Measurements from ENCODE around the gene GDPD4. TPM values are rescaled to one million over a fixed set of nuclear protein-coding genes. Genes with fewer than 3 reads are reported as not detected.

The GDPD4 gene
- total and polyA plus RNA-seq, 9 of the 15 experiments (the other 6 are each of a cell fraction or from before 2014, with no cell fraction given): 0.40 TPM; not detected in 8

DNA sequence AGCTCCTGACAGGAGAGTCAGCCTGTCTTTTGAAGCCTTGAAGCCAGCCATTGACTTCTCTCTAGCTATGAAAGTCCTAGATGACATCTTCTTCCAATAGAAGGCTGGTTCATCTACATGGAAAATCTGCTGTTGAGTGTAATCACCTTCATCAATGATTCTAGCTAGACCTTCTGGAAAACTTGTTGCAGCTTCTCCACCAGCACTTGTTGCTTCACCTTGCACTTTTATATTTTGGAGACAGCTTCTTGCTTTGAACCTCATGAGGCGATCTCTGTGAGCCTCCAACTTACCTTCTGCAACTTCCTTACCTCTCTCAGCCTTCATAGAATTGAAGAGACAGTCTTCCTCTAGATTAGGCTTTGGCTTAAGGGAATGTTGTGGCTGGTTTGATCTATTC is 115.2 kb downstream of the GDPD4 start:
- WGBS (ENCODE audit: insufficient coverage, low coverage, missing lambda C conversion rate): 0% methylated on average over 1 of the region's 1 CpG
- BruUV-seq (replicated peaks): no TSS peak
- FAIRE-seq: no peak
- Histone ChIP-seq H3K4me3 (no peak overlapping the region), H3K27ac (ENCODE audit: extremely low read depth, low read depth, low read length) (no peak overlapping the region), H3K9me3 (replicated peaks; ENCODE audit: control insufficient read depth, insufficient read depth, low read depth, low read length) (no peaks in the 10 kb centered on the region), H3K27me3 (ENCODE audit: control insufficient read depth in 2 of 2, insufficient read depth in 2 of 2, low read length in 2 of 2) (peaks cover 19 to 65% of the 10 kb centered on the region in 2 experiments; a peak in 4 of 5 replicates), H3K9ac (ENCODE audit: insufficient read depth in 1 of 2, low read depth in 2 of 2, low read length in 2 of 2) (no peak overlapping the region), H3K9me1 (ENCODE audit: control insufficient read depth, insufficient read depth, low read length) (no peaks in the 10 kb centered on the region), H4K20me1 (replicated peaks; ENCODE audit: control insufficient read depth, insufficient read depth, low read length) (no peaks in the 10 kb centered on the region), H3K79me2 (ENCODE audit: control insufficient read depth, insufficient read depth, low read length) (no peaks in the 10 kb centered on the region), H2AFZ (ENCODE audit: low read depth, low read length) (no peak overlapping the region), H3K4me1 (replicated peaks in 1 of 2; ENCODE audit: control insufficient read depth in 2 of 2, insufficient read depth in 2 of 2, low read length in 2 of 2) (peaks cover 2 to 18% of the 10 kb centered on the region in 2 experiments; a peak in 3 of 5 replicates), H3K4me2 (ENCODE audit: insufficient read depth, low read length) (no peak overlapping the region), H3K36me3 (ENCODE audit: control insufficient read depth, insufficient read depth, low read length) (no peaks in the 10 kb centered on the region)
- POLR2A ChIA-PET: interaction anchor here (1.2 kb wide), 1 partner anchor 12 kb away, joined by 4 read pairs; no protein-coding TSS in a partner anchor
- in situ Hi-C loops (cut with MboI): loop anchor here (10.0 kb wide), 1 partner anchor 142 kb away; no protein-coding TSS in a partner anchor
- CTCF ChIA-PET (ENCODE audit: low intra/inter-chr PET ratio): interaction anchor here (1.0 kb wide), 1 partner anchor 59 kb away, joined by 3 read pairs; the partner anchor contains the start of gene MYO7A
- DNase-seq (ENCODE audit: extremely low read depth in 1 of 4, low spot score in 3 of 4): no peak
- ATAC-seq: no peak
- TF ChIP-seq ERF (CRISPR knock-in tag; IDR thresholded peaks at IDR 0.05) (no peak), RBBP5 (IDR thresholded peaks at IDR 0.05; ENCODE audit: borderline replicate concordance, insufficient read depth, low read length, poor library complexity, severe bottlenecking) (no peak), SAFB2 (IDR thresholded peaks at IDR 0.05; ENCODE audit: borderline replicate concordance, low read depth, low read length, severe bottlenecking) (no peak), CXXC5 (CRISPR knock-in tag; IDR thresholded peaks at IDR 0.05) (no peak), CHD1 (IDR thresholded peaks at IDR 0.05; ENCODE audit: low read length) (no peak), DMBX1 (CRISPR knock-in tag; IDR thresholded peaks at IDR 0.05; ENCODE audit: borderline replicate concordance) (no peak), RAD21 (CRISPR knock-in tag; conservative IDR thresholded peaks at IDR 0.05 in 1 of 2, IDR thresholded peaks at IDR 0.05 in 1 of 2) (no peak), ZNF655 (CRISPR knock-in tag; IDR thresholded peaks at IDR 0.05) (no peak), TCF7L2 (IDR thresholded peaks at IDR 0.05; ENCODE audit: low read depth, low read length) (no peak), ZNF121 (CRISPR knock-in tag; conservative IDR thresholded peaks at IDR 0.05) (no peak), PYGO2 (tag; IDR thresholded peaks at IDR 0.05) (no peak), RAD51 (IDR thresholded peaks at IDR 0.05; ENCODE audit: borderline replicate concordance, low read depth) (no peak), ZNF780A (CRISPR knock-in tag; IDR thresholded peaks at IDR 0.05) (no peak)
- TF ChIP-seq, protein P1, sequence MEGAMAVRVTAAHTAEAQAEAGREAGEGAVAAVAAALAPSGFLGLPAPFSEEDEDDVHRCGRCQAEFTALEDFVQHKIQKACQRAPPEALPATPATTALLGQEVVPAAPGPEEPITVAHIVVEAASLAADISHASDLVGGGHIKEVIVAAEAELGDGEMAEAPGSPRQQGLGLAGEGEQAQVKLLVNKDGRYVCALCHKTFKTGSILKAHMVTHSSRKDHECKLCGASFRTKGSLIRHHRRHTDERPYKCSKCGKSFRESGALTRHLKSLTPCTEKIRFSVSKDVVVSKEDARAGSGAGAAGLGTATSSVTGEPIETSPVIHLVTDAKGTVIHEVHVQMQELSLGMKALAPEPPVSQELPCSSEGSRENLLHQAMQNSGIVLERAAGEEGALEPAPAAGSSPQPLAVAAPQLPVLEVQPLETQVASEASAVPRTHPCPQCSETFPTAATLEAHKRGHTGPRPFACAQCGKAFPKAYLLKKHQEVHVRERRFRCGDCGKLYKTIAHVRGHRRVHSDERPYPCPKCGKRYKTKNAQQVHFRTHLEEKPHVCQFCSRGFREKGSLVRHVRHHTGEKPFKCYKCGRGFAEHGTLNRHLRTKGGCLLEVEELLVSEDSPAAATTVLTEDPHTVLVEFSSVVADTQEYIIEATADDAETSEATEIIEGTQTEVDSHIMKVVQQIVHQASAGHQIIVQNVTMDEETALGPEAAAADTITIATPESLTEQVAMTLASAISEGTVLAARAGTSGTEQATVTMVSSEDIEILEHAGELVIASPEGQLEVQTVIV (CRISPR knock-in tag; IDR thresholded peaks at IDR 0.05; ENCODE audit: borderline replicate concordance): no peak
- intact Hi-C loops (cut with micrococcal nuclease): no loop called here
